ENCODE measurements around the gene CDK11B. TPM values are rescaled to one million over a fixed set of nuclear protein-coding genes. Genes with fewer than 3 reads are reported as not detected.
"Not testable (repeated sequence)": the region's sequence is repeated elsewhere in the genome, so short reads cannot be mapped to it uniquely, and the experiment has no call there.

Gene CDK11B
- 4.4 and 6.6 TPM in 2 replicates for total RNA-seq (2014; rRNA removed; shearing (Covaris generic))
- polyA plus RNA-seq (2015; cell fraction: cytosol; rRNA removed) = 12.4 and 13.7 TPM in 2 replicates
- polyA plus RNA-seq (2015; cell fraction: nucleus; rRNA removed) = 26.4 and 28.1 TPM in 2 replicates

GRCh38 chr1:1658583-1659549 is at the start of gene CDK11B:
TSS of gene CDK11B (minus strand) at chr1:1659004. CDS start at chr1:1657485, 1,519 bp downstream.
- DNase-seq (ENCODE audit: low read depth, low spot score) = peak; percentile 98
- in situ Hi-C loops (cut with HindIII; ENCODE audit: low pct_unique_long_range_greater_than_20kb, low sequenced_read_pairs) = not testable (repeated sequence)

GRCh38 chr1:1707897-1708296 is 49.1 kb upstream of the CDK11B start:
- in situ Hi-C loops (cut with HindIII; ENCODE audit: low pct_unique_long_range_greater_than_20kb, low sequenced_read_pairs); DNase-seq (ENCODE audit: low read depth, low spot score): not testable (repeated sequence)

- in situ Hi-C loops (cut with HindIII; ENCODE audit: low pct_unique_long_range_greater_than_20kb, low sequenced_read_pairs); DNase-seq (ENCODE audit: low read depth, low spot score): not testable (repeated sequence)
Observed at GRCh38 chr1:1707241-1707640, 48.4 kb upstream of the CDK11B start.

- DNase-seq (ENCODE audit: low read depth, low spot score); in situ Hi-C loops (cut with HindIII; ENCODE audit: low pct_unique_long_range_greater_than_20kb, low sequenced_read_pairs): not testable (repeated sequence)
Observed at GRCh38 chr1:1705623-1706022, 46.8 kb upstream of the CDK11B start.

GRCh38 chr1:1704284-1704957 is 45.6 kb upstream of the CDK11B start:
- DNase-seq (ENCODE audit: low read depth, low spot score); in situ Hi-C loops (cut with HindIII; ENCODE audit: low pct_unique_long_range_greater_than_20kb, low sequenced_read_pairs): not testable (repeated sequence)

GRCh38 chr1:1703796-1704195 is 45.0 kb upstream of the CDK11B start:
- DNase-seq (ENCODE audit: low read depth, low spot score) = no peak
- in situ Hi-C loops (cut with HindIII; ENCODE audit: low pct_unique_long_range_greater_than_20kb, low sequenced_read_pairs) = no loop called here

GRCh38 chr1:1702506-1702905 is 43.7 kb upstream of the CDK11B start:
- DNase-seq (ENCODE audit: low read depth, low spot score); in situ Hi-C loops (cut with HindIII; ENCODE audit: low pct_unique_long_range_greater_than_20kb, low sequenced_read_pairs): not testable (repeated sequence)

GRCh38 chr1:1700557-1700956 is 41.8 kb upstream of the CDK11B start:
- in situ Hi-C loops (cut with HindIII; ENCODE audit: low pct_unique_long_range_greater_than_20kb, low sequenced_read_pairs); DNase-seq (ENCODE audit: low read depth, low spot score): not testable (repeated sequence)

GRCh38 chr1:1700067-1700466 is 41.3 kb upstream of the CDK11B start:
- in situ Hi-C loops (cut with HindIII; ENCODE audit: low pct_unique_long_range_greater_than_20kb, low sequenced_read_pairs); DNase-seq (ENCODE audit: low read depth, low spot score): not testable (repeated sequence)

GRCh38 chr1:1699061-1699460 is 40.3 kb upstream of the CDK11B start:
- in situ Hi-C loops (cut with HindIII; ENCODE audit: low pct_unique_long_range_greater_than_20kb, low sequenced_read_pairs); DNase-seq (ENCODE audit: low read depth, low spot score): not testable (repeated sequence)

GRCh38 chr1:1697358-1698183 is 38.8 kb upstream of the CDK11B start:
- not testable (repeated sequence) for DNase-seq (ENCODE audit: low read depth, low spot score)

GRCh38 chr1:1696431-1697357 is 37.9 kb upstream of the CDK11B start:
- DNase-seq (ENCODE audit: low read depth, low spot score); in situ Hi-C loops (cut with HindIII; ENCODE audit: low pct_unique_long_range_greater_than_20kb, low sequenced_read_pairs): not testable (repeated sequence)

More at GRCh38 chr1:1697358-1698183, 38.8 kb upstream of the CDK11B start:
- in situ Hi-C loops (cut with HindIII; ENCODE audit: low pct_unique_long_range_greater_than_20kb, low sequenced_read_pairs) = not testable (repeated sequence)

- peak; percentile 60 for DNase-seq (ENCODE audit: low read depth, low spot score)
- in situ Hi-C loops (cut with HindIII; ENCODE audit: low pct_unique_long_range_greater_than_20kb, low sequenced_read_pairs) = not testable (repeated sequence)
Observed at GRCh38 chr1:1692714-1693647, 34.2 kb upstream of the CDK11B start, which contains the start of gene SLC35E2B. TSS of gene SLC35E2B (minus strand) at chr1:1692795. CDS start at chr1:1676699, 16,096 bp downstream.

GRCh38 chr1:1692324-1692713 is 33.5 kb upstream of the CDK11B start:
- peak; percentile 6 for DNase-seq (ENCODE audit: low read depth, low spot score)
- in situ Hi-C loops (cut with HindIII; ENCODE audit: low pct_unique_long_range_greater_than_20kb, low sequenced_read_pairs) = not testable (repeated sequence)

GRCh38 chr1:1691443-1691842 is 32.6 kb upstream of the CDK11B start:
- in situ Hi-C loops (cut with HindIII; ENCODE audit: low pct_unique_long_range_greater_than_20kb, low sequenced_read_pairs); DNase-seq (ENCODE audit: low read depth, low spot score): not testable (repeated sequence)
